AML-193 (cell line): Measurements from ENCODE around the gene ZNF366.

Experiments
- DNase-seq, 2 experiments: peaks; one replicate each; lab custom pipeline; 2025; lab: John Stamatoyannopoulos, UW

Gene ZNF366

DNA sequence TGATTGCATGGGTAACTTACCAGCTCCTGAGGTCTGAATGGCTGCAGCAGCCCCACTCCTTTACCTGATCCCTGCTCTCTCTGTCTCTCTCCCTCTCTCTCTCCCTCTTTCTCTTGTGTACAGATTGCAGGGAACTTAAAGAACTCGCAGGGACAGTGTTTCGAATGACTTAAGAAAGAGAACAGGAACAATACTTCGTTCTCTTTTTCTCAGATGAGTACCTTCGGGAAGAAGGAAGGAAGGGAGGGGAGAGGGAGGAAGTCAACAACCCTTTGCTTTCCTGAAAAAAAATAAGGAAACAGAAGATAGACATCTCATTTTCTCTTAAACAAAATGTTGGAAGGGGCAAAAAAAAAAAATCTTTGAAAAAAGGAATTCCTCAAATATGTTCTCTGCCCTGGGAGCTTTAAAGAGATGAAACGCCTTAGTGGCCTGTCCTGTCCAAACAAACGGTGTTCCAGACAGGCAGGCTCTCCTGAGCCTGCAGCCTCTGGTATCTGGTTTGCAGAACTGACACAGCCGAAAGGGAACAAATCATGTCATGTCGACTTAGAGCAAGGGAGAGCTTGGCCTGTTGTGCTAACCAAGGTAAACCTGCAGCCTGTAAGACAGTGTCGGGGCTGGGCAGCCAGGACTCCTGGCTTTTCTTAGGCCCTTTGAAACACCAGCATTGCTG lies at the start of gene ZNF366:
TSS of gene ZNF366 (minus strand) at position 180 of the 676 bp plus-strand sequence. CDS start 45,914 bp downstream, outside the sequence.
- no peak for DNase-seq

- no peak for DNase-seq
These were observed 49.3 kb upstream of the ZNF366 start for GRCh38 chr5:72556351-72557166.

- DNase-seq = no peak
These were observed 48.7 kb upstream of the ZNF366 start for GRCh38 chr5:72555871-72556270.

- no peak for DNase-seq
These were observed 47.7 kb upstream of the ZNF366 start for GRCh38 chr5:72554897-72555296.

DNA sequence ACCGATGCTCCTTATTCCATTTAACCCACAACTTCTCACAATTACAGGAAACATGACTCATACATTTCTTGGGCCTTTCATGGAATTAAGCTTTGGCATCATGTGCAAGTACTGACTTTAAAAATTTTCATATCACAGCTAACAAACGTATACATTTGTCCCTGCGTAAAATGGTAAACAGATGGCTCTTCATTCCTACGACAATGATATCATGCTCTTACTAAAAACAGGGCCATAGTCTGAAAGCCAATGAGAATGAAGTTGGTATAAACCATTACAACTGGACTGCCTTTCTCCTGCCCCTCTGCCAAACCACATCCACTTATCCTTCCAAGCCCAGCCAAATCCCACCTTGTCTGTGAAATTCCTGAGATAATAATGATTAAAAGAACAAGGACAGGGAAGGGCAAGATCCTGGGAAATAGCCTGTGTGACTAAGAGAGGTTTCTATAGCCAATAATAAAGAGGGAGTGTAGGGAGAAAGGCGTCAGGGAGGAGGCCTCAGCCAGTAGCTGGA lies 44.9 kb upstream of the ZNF366 start:
- DNase-seq = no peak

DNA sequence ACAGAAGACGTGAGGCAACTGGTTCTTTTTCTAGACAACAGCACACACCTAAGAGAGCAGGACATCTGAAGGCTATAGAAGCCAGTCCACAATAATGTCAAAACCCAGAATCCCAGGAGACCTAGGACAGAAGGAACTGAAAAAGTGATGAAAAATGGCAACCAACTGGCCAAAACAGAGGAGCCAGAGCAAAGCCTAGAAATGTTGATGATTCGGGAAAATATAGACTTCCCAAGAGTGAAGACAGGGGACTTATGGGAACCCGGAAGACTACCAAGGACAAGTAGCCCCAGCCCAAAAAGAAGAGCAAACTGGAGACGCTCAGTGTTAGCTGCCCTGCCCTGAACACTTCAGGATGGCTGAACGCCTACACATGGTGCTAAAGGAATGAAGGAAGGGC lies 43.4 kb upstream of the ZNF366 start:
- DNase-seq = no peak

DNA sequence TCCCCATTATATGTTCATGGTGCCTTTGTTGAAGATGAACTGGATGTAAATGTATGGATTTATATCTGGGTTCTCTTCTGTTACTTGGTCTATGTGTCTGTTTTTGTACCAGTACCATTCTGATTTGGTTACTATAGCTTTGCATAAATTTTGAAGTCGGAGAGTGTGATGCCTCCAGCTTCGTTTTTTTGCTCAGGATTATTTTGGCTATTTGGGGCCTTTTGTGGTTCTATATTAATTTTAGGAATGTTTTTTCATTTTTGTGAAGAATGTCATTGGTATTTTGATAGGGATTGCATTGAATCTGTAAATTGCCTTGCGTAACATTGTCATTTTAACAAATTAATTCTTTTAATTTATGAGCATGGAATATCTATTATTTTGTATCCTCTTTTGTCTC lies 36.6 kb upstream of the ZNF366 start:
- no peak for DNase-seq

- no peak for DNase-seq
These were observed 36.2 kb upstream of the ZNF366 start for GRCh38 chr5:72543365-72543764.

DNA sequence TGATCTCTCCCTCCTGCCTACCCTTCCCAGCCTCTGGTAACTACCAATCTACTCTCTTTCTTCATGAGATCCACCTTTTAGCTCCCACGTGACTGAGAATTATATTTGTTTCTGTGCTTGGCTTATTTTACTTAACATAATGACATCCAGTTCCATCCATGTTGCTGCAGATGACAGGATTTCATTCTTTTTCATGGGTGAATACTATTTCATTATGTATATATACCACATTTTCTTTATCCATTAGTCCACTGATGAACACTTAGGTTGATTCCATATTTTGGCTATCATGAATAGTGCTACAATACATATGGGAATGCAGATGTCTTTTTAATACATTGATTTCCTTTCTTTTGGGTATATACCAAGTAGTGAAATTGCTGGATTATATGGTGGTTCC lies 35.5 kb upstream of the ZNF366 start:
- no peak for DNase-seq

DNA sequence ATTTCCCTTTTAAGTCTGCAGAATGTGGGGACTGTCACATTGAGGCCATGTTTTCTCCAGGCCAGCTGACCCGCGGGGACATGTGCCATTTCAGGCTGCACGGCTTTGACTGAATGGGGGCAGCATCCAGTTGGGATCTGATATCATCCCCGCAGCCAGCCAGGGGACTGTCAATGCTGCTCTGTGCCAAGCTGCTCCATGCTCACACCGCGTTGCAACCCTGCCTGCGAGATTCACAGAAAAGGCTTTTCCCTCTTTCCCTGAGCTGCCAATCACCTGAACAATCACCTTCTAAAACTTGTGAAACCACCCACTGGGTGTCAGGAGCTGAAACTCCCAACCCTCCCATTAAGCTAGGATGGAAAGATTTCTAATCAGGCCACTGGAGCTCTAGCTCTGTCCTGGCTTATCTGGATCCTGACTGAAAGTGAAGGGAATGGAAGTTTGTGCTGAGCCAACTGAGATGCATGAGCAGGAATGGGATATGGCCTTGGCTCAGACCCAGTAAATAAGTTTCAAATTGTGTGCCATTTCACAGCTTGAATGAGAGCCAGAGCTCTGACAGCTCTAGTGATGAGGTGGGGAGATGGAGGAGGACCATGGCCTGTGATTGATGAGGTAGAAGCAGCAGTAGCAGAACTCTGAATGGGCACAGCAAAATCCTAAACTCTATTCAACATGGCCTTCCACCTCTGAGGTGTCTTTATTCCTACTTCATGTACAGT lies 34.5 kb upstream of the ZNF366 start:
- no peak for DNase-seq

GRCh38 chr5:72540759-72541438 lies 33.7 kb upstream of the ZNF366 start:
- DNase-seq = no peak

GRCh38 chr5:72539726-72540125 lies 32.5 kb upstream of the ZNF366 start:
- DNase-seq = no peak

- no peak for DNase-seq
These were observed 31.8 kb upstream of the ZNF366 start for GRCh38 chr5:72539038-72539437.

GRCh38 chr5:72537166-72537565 lies 30.0 kb upstream of the ZNF366 start:
- no peak for DNase-seq

DNA sequence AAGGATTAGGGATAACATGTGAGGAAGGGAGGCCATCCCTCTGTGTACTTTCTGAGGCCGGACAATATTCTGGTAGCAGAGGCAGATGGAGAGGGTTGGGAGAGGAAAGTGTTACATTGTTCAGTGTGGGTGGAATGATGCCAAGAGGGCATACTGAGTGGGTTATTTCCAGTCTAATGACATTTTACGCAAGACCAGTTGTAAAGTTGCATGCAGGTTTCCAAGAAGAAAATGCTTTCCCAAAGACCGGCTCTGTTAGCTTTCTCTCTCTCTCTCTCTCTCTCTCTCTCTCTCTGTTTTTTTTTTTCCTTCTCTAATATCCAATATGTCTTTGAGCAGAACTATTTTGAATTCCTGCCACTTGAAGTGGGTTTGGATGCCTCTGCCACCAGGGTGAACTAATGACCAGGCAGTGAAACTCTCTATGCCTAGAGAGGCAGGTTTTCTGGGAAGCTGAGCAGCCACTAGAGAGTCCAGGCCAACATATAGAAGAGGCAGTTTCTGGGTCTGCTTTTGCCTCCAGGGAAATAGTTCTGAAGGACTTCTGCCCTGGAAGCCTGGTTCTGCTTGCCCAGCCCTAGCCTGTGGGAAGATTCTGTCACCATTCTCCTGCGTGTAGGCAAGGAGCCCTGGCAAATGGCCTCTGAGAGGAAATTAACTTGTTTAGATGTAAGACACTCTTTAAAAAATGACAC lies 24.4 kb upstream of the ZNF366 start:
- no peak for DNase-seq

- no peak for DNase-seq
These were observed 23.0 kb upstream of the ZNF366 start for GRCh38 chr5:72530196-72530595.

DNA sequence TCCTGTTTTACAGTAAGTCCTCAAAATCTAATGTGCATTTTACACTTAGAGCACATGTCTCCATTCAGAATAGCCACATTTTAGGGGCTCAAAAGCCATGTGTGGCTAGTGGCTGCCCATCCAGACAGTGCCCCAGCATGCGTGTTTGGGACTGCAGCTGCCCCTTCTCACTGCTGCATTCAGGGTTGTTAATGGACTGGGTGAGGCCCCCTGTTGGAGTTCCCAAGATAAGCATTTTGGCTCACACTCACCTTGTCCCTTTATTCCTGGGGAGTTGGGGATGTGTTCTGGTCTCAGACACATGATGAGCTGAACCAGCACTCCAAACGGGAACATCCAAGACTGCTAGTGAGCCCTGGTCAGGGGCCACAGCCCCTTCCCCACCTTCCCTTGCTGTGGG lies 22.2 kb upstream of the ZNF366 start:
- no peak for DNase-seq

GRCh38 chr5:72525816-72526215 lies 18.6 kb upstream of the ZNF366 start:
- DNase-seq = no peak

DNA sequence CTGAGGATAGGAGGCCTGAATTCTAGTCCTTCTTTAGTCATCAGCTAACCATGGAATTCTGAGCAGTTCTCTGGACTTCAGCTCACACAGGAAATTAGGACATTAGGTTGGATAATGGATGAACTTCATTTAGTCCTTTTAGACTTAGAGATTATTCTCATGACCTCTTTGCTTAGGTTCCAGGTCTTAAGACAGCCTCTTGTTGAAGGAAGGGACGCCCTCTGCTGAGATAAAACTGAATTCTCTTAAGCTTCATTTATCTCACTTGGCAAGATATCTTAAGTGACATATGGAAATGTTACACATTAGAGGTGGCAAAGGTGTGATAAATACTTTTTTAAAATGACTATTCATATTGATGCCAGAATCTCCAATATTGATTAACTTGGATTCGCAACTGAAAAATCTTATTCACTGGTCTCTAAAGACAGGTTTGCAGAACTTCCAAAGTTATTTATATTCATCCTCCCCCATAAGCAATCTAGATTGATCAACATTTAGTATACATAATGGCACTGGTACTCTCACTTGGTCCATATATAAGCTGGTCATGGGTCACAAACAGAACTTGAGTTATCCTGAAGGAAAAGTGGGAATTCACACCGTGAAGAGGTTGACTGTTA lies 16.9 kb upstream of the ZNF366 start:
- DNase-seq = peak; percentile 46 to 56

DNA sequence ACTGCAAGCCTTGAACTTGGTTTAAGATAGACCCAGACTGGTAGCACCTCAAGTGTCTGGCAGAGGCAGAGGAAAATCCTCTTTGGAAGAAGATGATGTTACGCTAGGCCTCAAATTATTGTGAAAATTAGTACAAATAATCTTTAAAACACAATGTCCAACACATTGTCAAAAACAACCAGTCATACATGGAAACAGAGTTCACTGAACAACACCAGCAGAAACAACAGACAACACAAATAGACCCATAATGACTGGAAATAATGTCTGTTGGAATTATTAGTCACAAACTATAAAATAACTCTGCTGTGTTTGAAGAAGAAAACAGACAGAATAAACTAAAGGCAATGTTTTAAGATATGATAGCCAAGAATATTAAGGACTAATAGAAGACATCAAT lies 15.4 kb upstream of the ZNF366 start:
- no peak for DNase-seq

GRCh38 chr5:72519111-72519510 lies 11.9 kb upstream of the ZNF366 start:
- DNase-seq = no peak
